Activated naive CD8-positive, alpha-beta T cell treated with anti-CD3 and anti-CD28 coated beads, Interleukin-2, amount 10 ng/mL, durations not matched to agents 7 days and 5 days (primary cell): Measurements from ENCODE around the gene MEGF6. TPM values are rescaled to one million over a fixed set of nuclear protein-coding genes. Genes with fewer than 3 reads are reported as not detected.

Experiments used
- ATAC-seq: fragments of 150-1000 bp; cut with Tn5 transposase; one replicate; pipeline ENCODE4 v1.10.0; 2021; ENCODE audit warnings: low read depth, moderate library complexity
- POLR2A ChIA-PET: fragments of 350-600 bp; sonication (Branson Sonifier 250); formaldehyde crosslinking; loops from one replicate; lab custom pipeline; 2021; ENCODE audit warnings: antibody characterized with exemption; lab: Charles Lee
- DNase-seq: peaks from one replicate; pipeline ENCODE4 v3.0.0; 2021
- H3K27ac Mint-ChIP-seq: one replicate; pipeline ENCODE4 v1.8.0; 2022; ENCODE audit warnings: mild to moderate bottlenecking, mixed read lengths
- H3K27me3 Mint-ChIP-seq: one replicate; pipeline ENCODE4 v1.8.0; 2022; ENCODE audit warnings: mild to moderate bottlenecking, moderate library complexity, mixed read lengths
- H3K36me3 Mint-ChIP-seq: one replicate; pipeline ENCODE4 v1.8.0; 2021; ENCODE audit warnings: mild to moderate bottlenecking, mixed read lengths
- H3K4me1 Mint-ChIP-seq: one replicate; pipeline ENCODE4 v1.8.0; 2021; ENCODE audit warnings: mixed read lengths
- H3K4me3 Mint-ChIP-seq: one replicate; pipeline ENCODE4 v1.8.0; 2022; ENCODE audit warnings: mild to moderate bottlenecking, moderate library complexity, mixed read lengths
- H3K9me3 Mint-ChIP-seq: one replicate; pipeline ENCODE4 v1.8.0; 2021; ENCODE audit warnings: mixed read lengths
- total RNA-seq, 2 experiments: library from RNA; stranded (reverse); gene quantifications; one replicate each; pipeline ENCODE4 v1.2.3, GENCODE V29; 2021

Gene MEGF6
- total RNA-seq, 2 experiments from 2014 or later, result 56.6 TPM

- ATAC-seq, result no peak
Measured at GRCh38 chr1:3547055-3548005, 64.0 kb downstream of the MEGF6 start.

GRCh38 chr1:3546048-3546384 lies 65.3 kb downstream of the MEGF6 start:
- ATAC-seq (no peak), DNase-seq (no peak)
- POLR2A ChIA-PET, result no interaction called here
- no peak overlapping the region for H3K27ac Mint-ChIP-seq
- no peak overlapping the region for H3K4me3 Mint-ChIP-seq
- no peaks in the 10 kb centered on the region for H3K27me3 Mint-ChIP-seq
- no peaks in the 10 kb centered on the region for H3K36me3 Mint-ChIP-seq
- no peaks in the 10 kb centered on the region for H3K4me1 Mint-ChIP-seq
- no peaks in the 10 kb centered on the region for H3K9me3 Mint-ChIP-seq

More at GRCh38 chr1:3547055-3548005, 64.0 kb downstream of the MEGF6 start:
- H3K27me3 Mint-ChIP-seq, result no peaks in the 10 kb centered on the region
- no peak for DNase-seq
- no peak overlapping the region for H3K27ac Mint-ChIP-seq
- H3K36me3 Mint-ChIP-seq, result no peaks in the 10 kb centered on the region
- POLR2A ChIA-PET, result no interaction called here
- H3K9me3 Mint-ChIP-seq, result no peaks in the 10 kb centered on the region
- H3K4me3 Mint-ChIP-seq, result no peak overlapping the region
- H3K4me1 Mint-ChIP-seq, result no peaks in the 10 kb centered on the region

DNA sequence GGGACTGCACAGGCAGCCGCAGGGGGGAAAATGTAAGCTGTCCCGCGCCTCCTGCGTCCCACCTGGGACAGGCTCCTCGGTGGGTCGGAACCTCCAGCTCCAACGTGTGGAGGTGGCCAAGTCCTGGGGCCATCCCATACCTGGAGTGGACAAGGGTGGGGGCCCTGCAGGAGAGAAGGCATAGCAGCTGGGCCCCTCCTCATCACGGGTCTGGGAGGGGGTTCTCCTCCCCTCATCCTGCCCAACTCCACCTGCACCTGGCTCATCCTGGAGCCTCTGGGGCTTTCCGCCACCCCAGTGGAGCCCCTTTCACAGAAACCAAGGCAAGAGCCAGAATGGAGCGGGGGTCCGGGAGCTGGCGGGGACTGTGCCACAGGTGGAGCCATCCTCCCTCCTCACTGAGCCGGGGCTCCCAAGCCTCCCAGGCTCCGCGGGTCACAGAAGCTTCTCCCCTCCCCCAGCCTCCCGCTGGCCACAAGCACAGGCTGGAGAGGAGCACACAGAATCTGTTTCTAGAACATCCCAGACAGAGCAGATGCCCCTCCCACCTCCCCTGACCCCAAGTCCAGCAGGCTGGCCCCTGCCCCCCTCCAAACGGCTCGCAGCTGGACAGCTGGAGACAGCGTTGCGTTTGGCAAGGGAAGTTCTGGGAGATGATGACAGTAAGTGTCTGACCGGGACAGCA lies 65.8 kb downstream of the MEGF6 start:
- Mint-ChIP-seq H3K4me3 (no peak overlapping the region), H3K36me3 (no peaks in the 10 kb centered on the region), H3K27me3 (no peaks in the 10 kb centered on the region), H3K27ac (no peak overlapping the region), H3K9me3 (no peaks in the 10 kb centered on the region), H3K4me1 (no peaks in the 10 kb centered on the region)
- no peak for ATAC-seq
- POLR2A ChIA-PET, result no interaction called here
- DNase-seq, result no peak

GRCh38 chr1:3544040-3544977 lies 67.0 kb downstream of the MEGF6 start:
- Mint-ChIP-seq H3K36me3 (no peaks in the 10 kb centered on the region), H3K4me3 (no peak overlapping the region), H3K27ac (no peak overlapping the region), H3K9me3 (no peaks in the 10 kb centered on the region), H3K27me3 (no peaks in the 10 kb centered on the region), H3K4me1 (no peaks in the 10 kb centered on the region)
- POLR2A ChIA-PET, result no interaction called here
- ATAC-seq, result no peak
- no peak for DNase-seq

DNA sequence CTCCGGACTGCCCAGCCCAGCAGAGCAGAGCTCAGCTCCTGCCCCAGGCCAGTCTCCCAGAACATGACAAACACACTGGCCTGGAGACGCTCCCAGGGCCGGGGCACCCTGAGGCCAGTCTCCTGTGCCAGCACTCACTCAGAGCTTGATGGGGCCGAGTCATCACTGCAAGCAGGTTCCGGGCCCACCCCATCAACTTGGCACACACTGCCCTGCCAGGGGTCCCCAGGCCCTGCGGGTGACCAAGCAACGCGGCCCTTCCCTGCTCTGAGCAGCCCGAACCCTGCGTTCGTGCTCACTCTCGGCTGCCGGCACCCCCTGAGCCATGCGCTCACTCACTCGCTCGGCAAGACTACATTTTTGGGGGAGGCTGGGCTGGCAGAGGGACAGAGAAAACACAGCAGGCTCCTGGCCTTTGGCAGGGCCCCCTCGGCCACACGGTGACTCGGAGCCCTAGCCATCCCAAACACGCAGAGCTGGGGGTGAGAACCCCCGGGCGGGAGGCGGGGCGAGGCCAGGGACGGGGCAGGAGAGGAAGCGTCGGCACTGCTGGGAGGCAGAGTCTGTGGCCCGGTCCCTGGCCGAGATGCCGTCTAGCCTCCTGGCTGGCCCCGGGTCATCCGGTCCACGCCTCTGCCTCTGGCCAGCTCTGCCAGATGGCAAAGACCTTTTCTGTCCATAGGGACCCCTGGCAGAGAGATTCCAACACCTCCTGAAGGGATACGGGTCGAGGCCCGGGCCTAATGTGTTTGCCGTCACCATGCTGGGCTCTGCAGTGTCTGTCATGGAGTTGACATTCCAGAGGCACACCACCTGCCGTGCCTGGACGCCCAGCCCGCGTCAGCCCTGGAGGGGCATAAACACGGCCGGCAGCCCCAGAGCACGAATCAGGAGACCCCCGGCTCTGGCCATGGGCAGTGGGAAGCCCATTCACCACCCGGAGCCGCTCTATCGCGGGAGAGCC lies 68.0 kb downstream of the MEGF6 start:
- POLR2A ChIA-PET, result no interaction called here
- Mint-ChIP-seq H3K36me3 (no peaks in the 10 kb centered on the region), H3K27me3 (no peaks in the 10 kb centered on the region), H3K9me3 (no peaks in the 10 kb centered on the region), H3K4me3 (no peak overlapping the region), H3K27ac (no peak overlapping the region), H3K4me1 (no peaks in the 10 kb centered on the region)
- ATAC-seq, result no peak
- DNase-seq, result no peak

GRCh38 chr1:3542676-3543075 lies 68.6 kb downstream of the MEGF6 start:
- H3K36me3 Mint-ChIP-seq, result no peaks in the 10 kb centered on the region
- POLR2A ChIA-PET, result no interaction called here
- no peaks in the 10 kb centered on the region for H3K9me3 Mint-ChIP-seq
- no peaks in the 10 kb centered on the region for H3K27me3 Mint-ChIP-seq
- H3K4me1 Mint-ChIP-seq, result no peaks in the 10 kb centered on the region
- ATAC-seq, result no peak
- H3K27ac Mint-ChIP-seq, result no peak overlapping the region
- no peak for DNase-seq
- H3K4me3 Mint-ChIP-seq, result no peak overlapping the region

- Mint-ChIP-seq H3K27ac (no peak overlapping the region), H3K36me3 (no peaks in the 10 kb centered on the region), H3K4me1 (no peaks in the 10 kb centered on the region), H3K27me3 (no peaks in the 10 kb centered on the region), H3K9me3 (no peaks in the 10 kb centered on the region), H3K4me3 (no peak overlapping the region)
- no peak for DNase-seq
- POLR2A ChIA-PET, result no interaction called here
- no peak for ATAC-seq
Measured at GRCh38 chr1:3541936-3542335, 69.4 kb downstream of the MEGF6 start.

- H3K27me3 Mint-ChIP-seq, result no peaks in the 10 kb centered on the region
- no peak overlapping the region for H3K4me3 Mint-ChIP-seq
- POLR2A ChIA-PET, result no interaction called here
- no peaks in the 10 kb centered on the region for H3K9me3 Mint-ChIP-seq
- no peak for DNase-seq
- no peak overlapping the region for H3K27ac Mint-ChIP-seq
- H3K4me1 Mint-ChIP-seq, result no peaks in the 10 kb centered on the region
- H3K36me3 Mint-ChIP-seq, result no peaks in the 10 kb centered on the region
- ATAC-seq, result no peak
Measured at GRCh38 chr1:3541465-3541864, 69.8 kb downstream of the MEGF6 start.

DNA sequence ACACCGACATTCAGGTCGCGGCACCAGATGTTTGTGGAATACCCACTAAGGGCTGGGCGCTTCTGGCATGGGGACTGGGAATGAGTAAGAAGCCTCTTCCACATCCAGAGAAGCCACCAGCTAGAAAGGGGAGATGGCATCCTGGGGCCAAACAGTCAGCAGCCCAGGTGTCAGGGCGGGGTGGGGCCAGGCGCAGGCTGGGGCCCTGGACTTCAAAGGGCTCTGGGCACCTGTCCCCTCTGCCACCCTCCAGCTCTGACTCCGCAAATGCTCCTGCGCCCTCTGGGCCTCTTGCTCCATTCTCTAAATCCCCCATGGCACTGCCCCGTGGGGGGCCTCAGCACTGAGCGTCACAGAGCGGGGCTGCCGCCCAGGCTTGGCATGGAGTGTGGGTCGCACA lies 70.4 kb downstream of the MEGF6 start:
- H3K27me3 Mint-ChIP-seq, result no peaks in the 10 kb centered on the region
- POLR2A ChIA-PET, result no interaction called here
- no peaks in the 10 kb centered on the region for H3K36me3 Mint-ChIP-seq
- no peak overlapping the region for H3K27ac Mint-ChIP-seq
- no peak for ATAC-seq
- DNase-seq, result no peak
- H3K9me3 Mint-ChIP-seq, result no peaks in the 10 kb centered on the region
- no peaks in the 10 kb centered on the region for H3K4me1 Mint-ChIP-seq
- no peak overlapping the region for H3K4me3 Mint-ChIP-seq

- no peaks in the 10 kb centered on the region for H3K4me1 Mint-ChIP-seq
- H3K27me3 Mint-ChIP-seq, result no peaks in the 10 kb centered on the region
- no peak for DNase-seq
- no peak overlapping the region for H3K27ac Mint-ChIP-seq
- no peaks in the 10 kb centered on the region for H3K9me3 Mint-ChIP-seq
- ATAC-seq, result no peak
- H3K4me3 Mint-ChIP-seq, result no peak overlapping the region
- POLR2A ChIA-PET, result no interaction called here
- no peaks in the 10 kb centered on the region for H3K36me3 Mint-ChIP-seq
Measured at GRCh38 chr1:3539707-3540425, 71.4 kb downstream of the MEGF6 start.

DNA sequence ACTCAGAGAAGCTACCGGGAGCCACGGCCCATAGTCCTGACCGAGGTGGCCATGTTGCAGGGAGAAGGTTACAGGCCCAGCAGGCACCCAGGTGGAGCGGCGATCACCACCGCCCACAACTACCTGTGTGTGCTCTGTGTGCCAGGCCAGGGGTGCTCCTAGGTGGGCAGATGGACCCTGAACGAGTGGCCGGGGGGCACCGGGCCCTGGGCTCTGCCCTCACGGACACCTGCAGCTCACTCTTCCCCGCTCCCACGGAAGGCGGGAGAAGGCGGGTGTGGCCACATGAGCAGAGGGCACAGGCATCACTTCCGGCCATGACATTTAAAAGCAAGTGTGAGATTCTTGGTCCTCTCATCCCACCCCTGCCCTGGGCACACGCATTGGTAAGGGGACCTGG lies 73.9 kb downstream of the MEGF6 start:
- DNase-seq (no peak), ATAC-seq (no peak)
- H3K36me3 Mint-ChIP-seq, result no peaks in the 10 kb centered on the region
- H3K27me3 Mint-ChIP-seq, result peaks cover 2% of the 10 kb centered on the region
- no peak overlapping the region for H3K27ac Mint-ChIP-seq
- H3K4me3 Mint-ChIP-seq, result no peak overlapping the region
- no peaks in the 10 kb centered on the region for H3K4me1 Mint-ChIP-seq
- POLR2A ChIA-PET, result no interaction called here
- no peaks in the 10 kb centered on the region for H3K9me3 Mint-ChIP-seq
